ENCODE results near the gene NTSR1. TPM values are rescaled to one million over a fixed set of nuclear protein-coding genes. Genes with fewer than 3 reads are reported as not detected.

The NTSR1 gene
- total and polyA plus RNA-seq, 7 donors: 0.60 to 54.0 (median 8.8) TPM; not detected in 1

- peak overlapping the region in 3 of 4 donors; percentile 80 to 96 (median 96) for H3K27ac ChIP-seq
- WGBS, 2 donors: 76 to 83% methylated on average over 7 of the region's 7 CpGs
- TF ChIP-seq CTCF (IDR thresholded peaks at IDR 0.05) (no peak), POLR2A (IDR thresholded peaks at IDR 0.05) (no peak), POLR2AphosphoS5 (IDR thresholded peaks at IDR 0.05) (no peak), EP300 (IDR thresholded peaks at IDR 0.05) (no peak)
- no peaks in the 10 kb centered on the region for H3K27me3 ChIP-seq
- H3K9me3 ChIP-seq: peaks cover 0 to 12% (median 1%) of the 10 kb centered on the region in 4 donors
- no peak for DNase-seq
- H3K36me3 ChIP-seq: no peaks in the 10 kb centered on the region
- H3K4me3 ChIP-seq: no peak overlapping the region
- intact Hi-C loops (cut with DNase I): no loop called here
- peaks cover 0 to 75% (median 66%) of the 10 kb centered on the region in 4 donors for H3K4me1 ChIP-seq
These were observed 13.1 kb downstream of the NTSR1 start for GRCh38 chr20:62721511-62722370.

GRCh38 chr20:62722627-62723026 is 14.0 kb downstream of the NTSR1 start:
- TF ChIP-seq POLR2A (IDR thresholded peaks at IDR 0.05): no peak
- peak in 2 of 4 donors; percentile 87 to 91 for TF ChIP-seq EP300 (IDR thresholded peaks at IDR 0.05)
- peak; percentile 44 to 95 (median 83) for TF ChIP-seq POLR2AphosphoS5 (IDR thresholded peaks at IDR 0.05)
- H3K27me3 ChIP-seq: no peaks in the 10 kb centered on the region
- H3K27ac ChIP-seq: peak overlapping the region; percentile 48 to 96 (median 88)

GRCh38 chr20:62723351-62723750 is 14.7 kb downstream of the NTSR1 start:
- DNase-seq: peak; percentile 96
- Histone ChIP-seq H3K4me1 (peaks cover 0 to 75% (median 63%) of the 10 kb centered on the region in 4 donors), H3K36me3 (peaks cover 0 to 7% (median 0%) of the 10 kb centered on the region in 4 donors), H3K9me3 (peaks cover 0 to 12% (median 1%) of the 10 kb centered on the region in 4 donors), H3K27ac (peak overlapping the region; percentile 48 to 96 (median 88)), H3K27me3 (no peaks in the 10 kb centered on the region), H3K4me3 (no peak overlapping the region)
- intact Hi-C loops (cut with DNase I): no loop called here
- 44 to 61% methylated on average over 13 of the region's 13 CpGs for WGBS, 2 donors
- peak; percentile 38 to 93 (median 78) for TF ChIP-seq EP300 (IDR thresholded peaks at IDR 0.05)
- TF ChIP-seq CTCF (IDR thresholded peaks at IDR 0.05): no peak
- TF ChIP-seq POLR2AphosphoS5 (IDR thresholded peaks at IDR 0.05): peak; percentile 68 to 96 (median 92)
- TF ChIP-seq POLR2A (IDR thresholded peaks at IDR 0.05): peak in 1 of 2 donors; percentile 13

More at GRCh38 chr20:62722627-62723026, 14.0 kb downstream of the NTSR1 start:
- DNase-seq: no peak
- peaks cover 0 to 75% (median 65%) of the 10 kb centered on the region in 4 donors for H3K4me1 ChIP-seq
- 77 to 79% methylated on average over 6 of the region's 6 CpGs for WGBS, 2 donors
- H3K36me3 ChIP-seq: peaks cover 0 to 7% (median 0%) of the 10 kb centered on the region in 4 donors
- H3K4me3 ChIP-seq: no peak overlapping the region
- intact Hi-C loops (cut with DNase I): no loop called here
- H3K9me3 ChIP-seq: peaks cover 0 to 12% (median 1%) of the 10 kb centered on the region in 4 donors

GRCh38 chr20:62723768-62724450 is 15.3 kb downstream of the NTSR1 start:
- H3K9me3 ChIP-seq: peaks cover 0 to 12% (median 1%) of the 10 kb centered on the region in 4 donors
- H3K36me3 ChIP-seq: peaks cover 0 to 7% (median 0%) of the 10 kb centered on the region in 4 donors
- peak overlapping the region in 3 of 4 donors; percentile 80 to 96 (median 96) for H3K27ac ChIP-seq
- no peaks in the 10 kb centered on the region for H3K27me3 ChIP-seq
- WGBS, 2 donors: 55 to 62% methylated on average over 11 of the region's 11 CpGs
- no peak for TF ChIP-seq POLR2A (IDR thresholded peaks at IDR 0.05)
- TF ChIP-seq POLR2AphosphoS5 (IDR thresholded peaks at IDR 0.05): no peak
- no peak for TF ChIP-seq CTCF (IDR thresholded peaks at IDR 0.05)
- no peak for TF ChIP-seq EP300 (IDR thresholded peaks at IDR 0.05)
- peaks cover 0 to 75% (median 62%) of the 10 kb centered on the region in 4 donors for H3K4me1 ChIP-seq
- H3K4me3 ChIP-seq: no peak overlapping the region
- intact Hi-C loops (cut with DNase I): no loop called here
- peak; percentile 65 for DNase-seq

Data from sigmoid colon (tissue), 7 donors.